K562 (cell line): ENCODE measurements around the gene DLX2. TPM values are rescaled to one million over a fixed set of nuclear protein-coding genes. Genes with fewer than 3 reads are reported as not detected.

ENCODE experiments used
- BCOR ChIP-seq: fragments of 450-650 bp; IDR thresholded peaks from 2 replicates; pipeline ENCODE4 v1.6.1; 2016
- CXXC5 ChIP-seq: fragments of 250-450 bp; sonication (Bioruptor Pico); IDR thresholded peaks from 2 replicates; pipeline ENCODE4 v1.8.0; 2022; ENCODE audit warnings: inconsistent platforms, mild to moderate bottlenecking, moderate library complexity
- HNRNPUL1 ChIP-seq: fragments of 200-400 bp; formaldehyde crosslinking; IDR thresholded peaks from 2 replicates; pipeline ENCODE4 v1.6.1; 2017; ENCODE audit warnings: low read length
- HOXB6 ChIP-seq: fragments of 250-450 bp; sonication (Bioruptor Pico); IDR thresholded peaks from 2 replicates; pipeline ENCODE4 v1.5.1; 2022; ENCODE audit warnings: mild to moderate bottlenecking, borderline replicate concordance
- KDM2B ChIP-seq: fragments of 250-450 bp; sonication (Bioruptor Pico); IDR thresholded peaks from 2 replicates; pipeline ENCODE4 v1.8.0; 2021; ENCODE audit warnings: mild to moderate bottlenecking, moderate library complexity
- MGA ChIP-seq: fragments of 450-650 bp; IDR thresholded peaks from 2 replicates; pipeline ENCODE4 v1.6.1; 2016; ENCODE audit warnings: mild to moderate bottlenecking, moderate library complexity
- PREB ChIP-seq: sonication (generic); formaldehyde crosslinking; IDR thresholded peaks from 2 replicates; pipeline ENCODE4 v1.8.1; 2023; ENCODE audit warnings: mild to moderate bottlenecking, missing genetic modification reagents
- ZNF217 ChIP-seq: sonication (generic); formaldehyde crosslinking; IDR thresholded peaks from 2 replicates; pipeline ENCODE4 v1.8.0; 2022; ENCODE audit warnings: mild to moderate bottlenecking, missing genetic modification reagents
- ZNF277 ChIP-seq: fragments of 250-450 bp; sonication (Bioruptor Pico); IDR thresholded peaks from 2 replicates; pipeline ENCODE4 v1.8.0; 2022; ENCODE audit warnings: inconsistent platforms, mild to moderate bottlenecking, moderate library complexity, borderline replicate concordance
- ZNF589 ChIP-seq: fragments of 200-800 bp; sonication (Bioruptor generic); IDR thresholded peaks from 2 replicates; pipeline ENCODE4 v1.6.1; 2016; ENCODE audit warnings: low read depth, missing genetic modification characterization, missing compliant biosample characterization
- polyA plus RNA-seq, 8 experiments: library from polyadenylated mRNA; depleted of rRNA in 4 of 8; stranded (reverse) in 5 of 8; unstranded in 3 of 8; fragments of >200 nt; fragmentation: Nextera tagmentation in 2 of 8; fragmentation: Illumina TruSeq in 1 of 8; extraction: Ambion mirVana in 2 of 8; extraction: Trizol in 1 of 8; gene quantifications; 2 replicates each; pipeline versions ENCODE4 v1.2.1 to v1.2.3, GENCODE V29; 2011 to 2014; ENCODE audit warnings: inconsistent platforms in 1 of 8, missing spikeins in 1 of 8
- total RNA-seq, 7 experiments: library from RNA; depleted of rRNA in 6 of 7; stranded (reverse); fragments of >200 nt in 6 of 7; fragmentation: Illumina TruSeq in 2 of 7; extraction: Trizol in 2 of 7; gene quantifications; 2 replicates each; pipeline versions ENCODE4 v1.2.1 to v1.2.3, GENCODE V29; 2011 to 2021; ENCODE audit warnings: low replicate concordance in 1 of 7
- TF ChIP-seq, protein P1 (sequence below): fragments of 450-650 bp; IDR thresholded peaks from 2 replicates; pipeline ENCODE4 v1.6.1; 2016; ENCODE audit warnings: antibody characterized with exemption

Gene DLX2
- total and polyA plus RNA-seq, 9 of the 15 experiments (the other 6 are each of a cell fraction or from before 2014, with no cell fraction given): 0.14 to 4.3 (median 0.86) TPM

- TF ChIP-seq MGA (no peak), ZNF277 (CRISPR knock-in tag) (no peak), KDM2B (CRISPR knock-in tag) (no peak), ZNF217 (CRISPR knock-in tag) (no peak), PREB (CRISPR knock-in tag) (0 out of 2 replicates have a peak, but pooled peaks have one; percentile 49), HOXB6 (CRISPR knock-in tag) (no peak), BCOR (no peak), ZNF589 (CRISPR knock-in tag) (0 out of 2 replicates have a peak, but pooled peaks have one; percentile 39), HNRNPUL1 (no peak), CXXC5 (CRISPR knock-in tag) (no peak)
- TF ChIP-seq, protein P1, sequence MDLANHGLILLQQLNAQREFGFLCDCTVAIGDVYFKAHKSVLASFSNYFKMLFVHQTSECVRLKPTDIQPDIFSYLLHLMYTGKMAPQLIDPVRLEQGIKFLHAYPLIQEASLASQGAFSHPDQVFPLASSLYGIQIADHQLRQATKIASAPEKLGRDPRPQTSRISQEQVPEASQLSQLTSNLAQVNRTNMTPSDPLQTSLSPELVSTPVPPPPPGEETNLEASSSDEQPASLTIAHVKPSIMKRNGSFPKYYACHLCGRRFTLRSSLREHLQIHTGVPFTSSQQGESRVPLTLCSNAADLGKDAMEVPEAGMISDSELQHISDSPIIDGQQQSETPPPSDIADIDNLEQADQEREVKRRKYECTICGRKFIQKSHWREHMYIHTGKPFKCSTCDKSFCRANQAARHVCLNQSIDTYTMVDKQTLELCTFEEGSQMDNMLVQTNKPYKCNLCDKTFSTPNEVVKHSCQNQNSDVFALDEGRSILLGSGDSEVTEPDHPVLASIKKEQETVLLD: no peak
Observed at GRCh38 chr2:172052000-172052983, 50.4 kb downstream of the DLX2 start (continued).
